Measurements from ENCODE around the gene HESX1.

HESX1 gene

GRCh38 chr3:57199895-57200297, at the start of gene HESX1:
Gene HESX1, minus strand, starts transcription at chr3:57199978. Its CDS starts 60 bp downstream, at chr3:57199918.
- DNase-seq (ENCODE audit: low read depth), result no peak

- no peak for DNase-seq (ENCODE audit: low read depth)
These were observed 45.2 kb upstream of the HESX1 start for GRCh38 chr3:57244946-57245345.

- DNase-seq (ENCODE audit: low read depth), result no peak
These were observed 35.1 kb upstream of the HESX1 start for GRCh38 chr3:57234613-57235575.

- no peak for DNase-seq (ENCODE audit: low read depth)
These were observed 34.0 kb upstream of the HESX1 start for GRCh38 chr3:57233799-57234198.

GRCh38 chr3:57230006-57230405, 30.2 kb upstream of the HESX1 start:
- DNase-seq (ENCODE audit: low read depth), result no peak

GRCh38 chr3:57227930-57228751, 28.4 kb upstream of the HESX1 start:
- peak; percentile 40 for DNase-seq (ENCODE audit: low read depth)

GRCh38 chr3:57227204-57227929, 27.6 kb upstream of the HESX1 start, which contains the start of gene APPL1:
Gene APPL1, plus strand, starts transcription at chr3:57227729. Its CDS starts 155 bp downstream, at chr3:57227884.
- peak; percentile 74 for DNase-seq (ENCODE audit: low read depth)

GRCh38 chr3:57226176-57226575, 26.4 kb upstream of the HESX1 start:
- DNase-seq (ENCODE audit: low read depth), result no peak

GRCh38 chr3:57224856-57225255, 25.1 kb upstream of the HESX1 start:
- DNase-seq (ENCODE audit: low read depth), result no peak

- DNase-seq (ENCODE audit: low read depth), result no peak
These were observed 22.1 kb upstream of the HESX1 start for GRCh38 chr3:57221883-57222282.

- no peak for DNase-seq (ENCODE audit: low read depth)
These were observed 6.6 kb upstream of the HESX1 start for GRCh38 chr3:57206423-57206822.

GRCh38 chr3:57194641-57195040, 5.1 kb downstream of the HESX1 start:
- DNase-seq (ENCODE audit: low read depth), result no peak

GRCh38 chr3:57192028-57192427, 7.8 kb downstream of the HESX1 start:
- no peak for DNase-seq (ENCODE audit: low read depth)

GRCh38 chr3:57184526-57184925, 15.3 kb downstream of the HESX1 start:
- DNase-seq (ENCODE audit: low read depth), result no peak

GRCh38 chr3:57179580-57180410, 20.0 kb downstream of the HESX1 start:
- no peak for DNase-seq (ENCODE audit: low read depth)

GRCh38 chr3:57176045-57176444, 23.7 kb downstream of the HESX1 start:
- DNase-seq (ENCODE audit: low read depth), result no peak

- no peak for DNase-seq (ENCODE audit: low read depth)
These were observed 26.1 kb downstream of the HESX1 start for GRCh38 chr3:57173687-57174086.

- DNase-seq (ENCODE audit: low read depth), result no peak
These were observed 28.8 kb downstream of the HESX1 start for GRCh38 chr3:57170946-57171345.

GRCh38 chr3:57169872-57170623, 29.7 kb downstream of the HESX1 start:
- peak; percentile 51 for DNase-seq (ENCODE audit: low read depth)

- DNase-seq (ENCODE audit: low read depth), result no peak
These were observed 30.7 kb downstream of the HESX1 start for GRCh38 chr3:57169108-57169507.

All from fibroblast of the conjunctiva (primary cell).